Vagina (tissue), 2 donors: ENCODE results near the gene HNRNPM.

Source experiments
- CTCF ChIP-seq, 3 experiments: fragments of 450-650 bp in 2 of 3; fragments of 200-600 bp in 1 of 3; sonication (generic) in 1 of 3; IDR thresholded peaks; one replicate each; pipeline ENCODE4 v1.5.1; 2017 to 2019; ENCODE audit warnings: antibody characterized with exemption in 3 of 3, mild to moderate bottlenecking in 2 of 3, moderate library complexity in 2 of 3
- POLR2AphosphoS5 ChIP-seq, 2 donors: sonication (generic); formaldehyde crosslinking; IDR thresholded peaks; one replicate each; pipeline ENCODE4 v1.9.0; 2017; ENCODE audit warnings: antibody characterized with exemption in 2 of 2, mild to moderate bottlenecking in 2 of 2, low read depth in 1 of 2; ENCODE audit not compliant: insufficient read depth in 1 of 2

- TF ChIP-seq CTCF (IDR thresholded peaks at IDR 0.05) (no peak), POLR2AphosphoS5 (IDR thresholded peaks at IDR 0.05; ENCODE audit: insufficient read depth in 1 of 2, low read depth in 1 of 2) (no peak)
Measured at GRCh38 chr19:8488365-8488764, 43.6 kb downstream of the HNRNPM start.
